Stimulated activated CD4-positive, alpha-beta T cell treated with anti-CD3 and anti-CD28 coated beads, Interleukin-1b, Interleukin-23, amount 100 ng/mL, for 48 hours (primary cell): ENCODE measurements around the gene CLIP1.
"Not testable (repeated sequence)": the region's sequence is repeated elsewhere in the genome, so short reads cannot be mapped to it uniquely, and the experiment has no call there.

Experiments
- DNase-seq: peaks from one replicate; pipeline ENCODE4 v3.0.0-alpha.2; 2020

Gene CLIP1

DNA sequence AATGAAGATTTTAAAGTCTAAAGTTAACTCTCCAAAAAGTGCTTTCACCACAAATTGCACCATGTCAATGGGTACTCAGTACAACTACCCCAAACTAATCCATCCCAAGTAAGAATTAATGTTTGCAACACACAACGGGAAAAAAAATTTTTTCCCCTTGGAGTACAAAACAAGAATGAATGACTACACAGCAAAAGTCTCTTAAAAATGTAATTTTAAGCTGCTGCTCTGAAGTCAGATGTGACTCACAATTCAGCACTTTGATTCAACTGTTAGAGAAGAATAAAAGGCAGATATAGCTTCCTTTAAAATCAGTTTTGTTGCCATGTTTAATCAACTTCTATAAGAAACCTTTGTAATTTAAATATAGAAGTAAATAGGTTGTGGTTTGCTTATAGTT is 113.7 kb downstream of the CLIP1 start:
- DNase-seq, result no peak

DNA sequence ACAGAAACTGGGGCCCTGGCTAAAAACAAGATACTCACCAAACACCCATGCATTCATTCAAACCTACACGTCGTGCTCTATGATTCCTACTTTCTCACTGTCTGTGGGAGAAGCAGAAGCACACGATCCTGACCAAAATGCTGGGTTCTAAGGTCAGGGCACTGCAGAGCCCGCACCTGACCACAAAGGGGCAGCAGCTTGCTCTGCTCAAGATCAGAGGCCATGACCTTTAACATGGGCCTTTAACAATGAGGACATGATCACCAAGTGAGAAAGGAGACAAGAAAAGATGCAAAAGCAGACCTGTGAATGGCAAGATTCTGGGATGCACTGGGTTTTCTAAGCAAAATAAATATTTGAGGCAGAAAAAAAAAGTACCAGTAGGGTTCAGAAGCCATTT is 116.1 kb downstream of the CLIP1 start:
- no peak for DNase-seq

DNA sequence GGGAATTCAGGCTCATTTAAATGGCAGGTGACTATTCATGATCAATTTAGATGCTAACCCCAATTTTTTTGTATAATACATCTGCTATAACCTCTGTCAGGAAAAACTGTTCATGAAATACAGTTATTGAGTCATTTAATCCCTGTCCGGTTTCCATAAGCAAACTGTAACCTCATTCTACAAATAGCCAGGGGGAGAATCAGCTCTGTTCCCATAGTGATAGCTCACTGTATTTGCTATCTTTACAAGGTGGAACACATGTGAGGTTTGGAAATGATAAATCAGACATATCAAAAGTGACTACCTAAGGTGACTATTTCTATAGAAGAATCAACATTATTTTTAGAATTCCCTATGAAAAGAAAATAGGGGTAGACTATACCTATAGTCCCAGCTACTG is 117.5 kb downstream of the CLIP1 start:
- no peak for DNase-seq

DNA sequence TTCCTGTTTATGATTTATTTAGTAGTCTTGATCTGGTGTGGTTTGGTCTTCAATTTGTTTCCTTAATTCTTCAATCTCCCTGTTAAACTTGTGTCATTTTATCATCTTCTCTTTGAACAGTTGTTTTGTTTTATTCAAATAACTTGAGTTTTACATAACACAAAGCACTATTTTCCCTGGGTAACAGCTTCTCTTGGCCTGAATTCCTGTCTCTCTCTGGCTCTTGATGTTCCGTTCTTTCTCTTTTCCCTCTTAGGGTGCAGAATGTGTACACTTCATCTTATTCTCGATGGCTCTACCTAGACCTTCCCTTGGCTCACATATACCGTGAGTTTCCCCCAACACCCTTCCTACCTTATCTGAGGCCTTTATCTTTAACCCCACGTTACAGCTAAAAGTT is 119.4 kb downstream of the CLIP1 start:
- DNase-seq, result no peak

DNA sequence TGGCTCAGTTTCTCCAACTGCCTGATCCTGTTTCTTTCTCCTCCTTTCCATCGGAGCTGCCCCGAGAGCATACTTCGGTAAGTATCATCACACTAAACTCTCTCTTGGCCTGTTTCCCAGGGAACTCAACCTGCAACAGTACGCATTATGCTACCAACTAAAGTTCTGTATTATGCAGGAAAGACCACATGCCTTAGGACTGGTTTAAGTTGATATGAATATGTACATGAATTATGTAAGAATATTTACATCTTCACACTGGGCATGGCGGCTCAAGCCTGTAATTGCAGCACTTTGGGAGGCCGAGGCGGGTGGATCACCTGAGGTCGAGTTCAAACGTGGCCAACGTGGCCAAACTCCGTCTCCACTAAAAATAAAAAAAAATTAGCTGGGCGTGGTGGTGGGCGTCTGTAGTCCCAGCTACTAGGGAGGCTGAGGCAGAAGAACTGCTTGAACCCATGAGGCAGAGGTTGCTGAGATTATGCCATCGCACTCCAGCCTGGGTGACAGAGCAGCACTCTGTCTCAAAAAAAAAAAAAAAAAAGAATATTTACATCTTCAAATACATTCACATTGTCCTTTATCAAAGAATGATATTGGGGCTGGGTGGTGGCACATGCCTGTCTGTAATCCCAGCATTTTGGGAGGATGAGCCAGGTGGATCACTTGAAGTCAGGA is 124.3 kb downstream of the CLIP1 start:
- DNase-seq, result no peak

DNA sequence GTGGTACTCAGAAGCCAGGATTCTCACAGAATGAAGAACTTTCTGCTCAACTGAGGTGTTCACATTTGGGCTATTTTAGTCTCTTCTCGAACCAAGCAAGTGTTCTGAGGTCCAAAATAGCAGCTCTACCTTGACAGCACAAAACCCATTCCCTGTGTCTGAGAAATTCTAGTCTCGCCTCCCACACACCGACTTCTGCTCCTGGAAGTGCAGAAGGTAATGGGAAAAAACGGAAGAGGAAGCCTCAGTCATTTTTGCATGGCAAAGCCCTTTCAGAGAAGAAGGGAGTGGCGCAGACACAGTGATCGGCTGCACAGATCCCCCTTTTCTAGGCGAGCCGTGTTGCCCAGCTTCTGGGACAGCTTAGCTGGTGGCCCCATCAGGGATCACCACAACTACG is 125.0 kb downstream of the CLIP1 start:
- no peak for DNase-seq

DNA sequence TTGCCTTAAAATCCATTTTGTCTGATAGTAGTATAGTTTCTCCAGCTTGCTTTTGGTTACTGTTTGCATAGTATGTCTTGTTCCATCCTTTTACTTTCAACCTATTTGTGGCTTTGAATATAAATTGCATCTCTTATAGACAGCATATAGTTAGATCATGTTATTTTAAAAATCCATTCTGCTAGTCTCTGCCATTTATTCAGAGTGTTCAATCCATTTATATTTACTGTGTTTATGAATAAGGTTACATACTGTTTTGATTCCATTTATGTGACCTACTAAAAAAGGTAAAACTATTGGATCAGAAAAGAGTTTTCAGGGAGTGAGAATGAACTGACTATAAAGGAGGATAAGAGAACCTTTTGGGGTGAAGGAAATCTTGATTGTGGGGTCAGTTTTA is 126.6 kb downstream of the CLIP1 start:
- DNase-seq, result no peak

DNA sequence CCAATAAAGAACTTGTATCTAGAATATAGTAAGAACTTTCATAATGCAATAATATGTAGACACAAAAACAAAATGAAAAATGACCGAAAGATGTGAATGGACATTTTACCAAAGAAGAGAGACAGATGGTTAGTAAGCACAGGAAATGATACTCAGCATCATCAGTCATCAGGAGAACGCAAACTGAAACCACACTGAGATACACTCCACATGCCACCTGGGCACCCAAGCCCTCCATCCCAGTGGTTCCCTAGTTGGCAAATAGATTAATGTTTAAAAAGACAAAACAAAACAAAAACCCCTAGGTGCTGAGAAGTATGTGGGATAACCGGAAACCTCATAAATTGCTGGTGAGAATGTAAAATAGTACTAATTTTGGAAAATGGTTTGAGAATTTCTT is 129.4 kb downstream of the CLIP1 start:
- DNase-seq, result no peak

DNA sequence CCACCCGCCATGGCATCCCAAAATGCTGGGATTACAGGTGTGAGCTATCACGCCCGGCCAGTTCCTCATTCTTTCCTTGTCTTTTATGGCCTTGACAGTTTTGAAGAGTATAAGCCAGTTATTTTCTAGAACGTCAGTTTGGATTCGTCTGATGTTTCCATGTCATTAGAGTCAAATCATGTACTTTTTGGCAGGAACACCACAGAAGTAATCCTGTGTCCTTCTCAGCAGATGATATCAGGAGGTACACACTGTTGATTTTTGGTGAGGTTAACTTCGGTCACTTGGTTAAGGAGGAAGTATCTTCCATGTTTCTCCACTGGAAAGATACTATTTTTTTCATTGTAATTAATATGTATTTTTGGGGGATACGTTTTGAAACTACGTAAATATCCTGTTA is 131.0 kb downstream of the CLIP1 start:
- no peak for DNase-seq

DNA sequence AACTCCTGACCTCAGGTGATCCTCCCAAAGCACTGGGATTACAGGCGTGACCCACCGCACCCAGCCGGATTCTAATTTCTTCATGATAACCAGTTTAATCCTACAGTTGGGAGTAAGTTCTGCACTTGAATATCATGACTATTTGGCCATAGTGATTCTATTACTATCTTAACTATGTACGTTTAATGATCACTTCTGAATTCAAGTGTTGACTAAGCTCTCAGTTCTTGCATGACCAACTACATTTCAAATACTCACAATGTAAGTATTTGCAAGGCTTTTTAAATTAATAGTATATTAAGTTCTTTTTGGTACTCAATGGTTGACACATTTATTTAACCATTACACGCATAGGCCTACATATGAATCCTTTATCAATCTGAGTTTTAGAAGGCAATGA is 138.8 kb downstream of the CLIP1 start:
- no peak for DNase-seq

DNA sequence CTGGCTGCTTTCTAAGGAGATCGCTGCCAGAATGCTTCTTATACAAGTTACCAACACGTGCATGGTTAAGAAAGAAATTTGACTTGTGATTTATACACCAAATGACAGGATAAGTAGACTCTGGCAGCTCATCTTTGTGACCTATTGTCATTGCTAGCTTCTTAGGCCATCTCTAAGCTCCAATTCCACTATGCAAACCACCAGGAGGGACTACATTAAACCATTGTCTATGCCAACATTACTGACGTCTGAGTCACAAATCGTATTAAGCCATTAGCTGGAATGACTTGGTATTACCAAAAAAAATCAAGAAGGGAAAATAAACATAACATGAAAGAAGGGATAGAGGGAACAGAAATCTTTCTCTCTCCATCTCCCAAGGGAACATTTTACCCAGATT is 140.4 kb downstream of the CLIP1 start:
- DNase-seq, result no peak

DNA sequence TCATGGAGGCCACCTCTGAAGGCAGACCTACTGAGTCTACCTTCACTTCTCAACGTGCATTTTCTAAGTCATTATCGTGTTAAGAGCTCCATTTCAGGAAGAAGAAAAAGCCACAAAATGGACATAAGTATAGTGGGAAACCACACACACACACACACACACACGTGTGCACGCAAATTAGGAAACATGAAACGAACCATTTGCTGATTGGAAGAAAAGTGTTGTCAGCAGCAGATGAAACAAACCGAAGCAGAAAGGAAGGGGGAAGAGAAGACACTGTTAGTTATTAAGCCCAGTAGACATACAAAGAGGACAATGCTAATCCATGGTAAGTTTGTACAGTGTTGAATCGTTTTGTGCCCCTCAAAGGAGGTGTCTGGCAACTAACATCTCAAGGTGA is 146.2 kb downstream of the CLIP1 start:
- DNase-seq, result no peak

DNA sequence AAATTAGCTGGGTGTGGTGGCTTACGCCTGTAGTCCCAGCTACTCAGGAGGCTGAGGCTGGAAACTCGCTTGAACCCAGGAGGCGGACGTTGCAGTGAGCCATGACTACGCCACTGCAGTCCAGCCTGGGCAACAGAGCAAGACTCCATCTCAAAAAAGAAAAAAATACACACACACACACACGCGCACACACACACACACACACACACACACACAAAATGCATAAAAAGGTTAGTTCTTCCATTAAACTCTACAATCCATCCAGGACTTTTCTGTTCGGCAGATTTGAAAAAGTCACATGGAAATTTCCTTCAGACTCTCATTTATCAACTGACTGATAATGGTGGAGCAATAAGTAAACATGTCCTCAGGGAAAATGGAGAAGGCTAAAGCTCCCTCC is 147.0 kb downstream of the CLIP1 start:
- DNase-seq, result no peak

DNA sequence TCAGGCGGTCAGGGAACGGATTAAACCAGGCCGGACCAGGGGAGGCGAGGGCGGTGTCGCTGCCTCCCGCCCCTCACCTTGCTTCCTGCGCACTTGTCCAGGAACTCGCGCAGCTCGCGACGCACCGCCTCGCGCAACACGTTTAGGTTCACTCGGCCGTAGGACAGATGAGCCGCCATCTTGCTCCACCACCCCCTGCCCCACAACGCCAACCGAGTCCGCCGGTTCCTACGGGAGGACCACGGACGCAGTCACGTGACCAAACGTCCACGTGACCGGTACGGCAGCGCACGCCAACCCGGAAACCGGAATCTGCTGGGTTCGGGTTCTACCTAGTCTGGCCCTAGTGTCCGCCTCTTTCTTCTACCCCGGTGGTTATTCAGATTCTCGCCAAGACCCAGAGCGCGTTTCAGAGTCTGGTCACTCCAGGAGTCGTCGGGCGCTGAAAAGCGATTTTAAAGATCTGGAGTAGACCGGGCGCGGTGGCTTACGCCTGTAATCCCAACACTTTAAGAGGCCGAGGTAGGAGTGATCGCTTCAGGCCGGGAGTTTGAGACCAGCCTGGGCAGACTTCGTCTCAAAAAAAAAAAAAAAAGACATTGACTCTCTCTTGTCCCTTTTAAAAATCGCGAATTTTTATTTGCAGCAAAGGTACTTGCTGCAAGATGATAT is 156.1 kb downstream of the CLIP1 start, which contains the start of gene VPS33A:
VPS33A (minus strand) TSS at position 265 of the 672 bp plus-strand sequence; CDS start at position 179, 86 bp downstream.
- peak; percentile 97 for DNase-seq

DNA sequence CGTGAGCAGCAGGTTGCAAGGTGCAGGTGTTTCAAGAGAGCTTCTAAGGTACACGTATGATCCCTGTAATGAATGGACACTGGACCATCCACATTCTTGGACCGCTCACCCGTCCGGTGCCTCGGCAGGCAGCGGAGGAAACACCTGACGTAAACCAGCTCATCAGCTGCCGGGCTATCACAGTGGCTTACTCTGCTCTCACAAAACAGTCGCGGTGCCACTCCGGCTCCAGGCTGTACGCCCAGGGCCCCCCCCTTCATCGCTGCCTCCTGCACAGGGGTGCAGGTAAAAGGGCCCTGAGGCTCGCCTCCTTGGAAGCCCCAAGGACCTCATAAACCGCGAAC is 156.6 kb downstream of the CLIP1 start:
- peak; percentile 33 for DNase-seq

DNA sequence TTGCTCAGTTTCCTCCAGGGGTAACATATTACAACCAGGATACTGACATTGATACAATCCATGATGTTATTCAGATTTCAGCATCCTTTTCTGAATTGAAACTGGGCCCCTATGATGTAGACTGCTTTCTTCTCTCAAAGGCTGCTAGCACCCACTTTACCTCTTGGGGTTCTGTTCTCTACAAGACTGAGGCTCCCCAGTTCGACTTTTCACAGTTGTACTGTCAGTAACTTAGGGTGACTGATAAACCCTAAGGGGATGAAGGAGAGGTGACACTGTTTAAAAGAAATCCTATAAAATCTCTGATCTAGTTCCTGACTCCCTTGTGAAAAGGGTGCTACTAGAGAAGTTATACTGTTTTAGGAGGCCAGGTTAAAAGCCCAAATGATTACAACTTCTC is 157.0 kb downstream of the CLIP1 start:
- DNase-seq, result no peak

DNA sequence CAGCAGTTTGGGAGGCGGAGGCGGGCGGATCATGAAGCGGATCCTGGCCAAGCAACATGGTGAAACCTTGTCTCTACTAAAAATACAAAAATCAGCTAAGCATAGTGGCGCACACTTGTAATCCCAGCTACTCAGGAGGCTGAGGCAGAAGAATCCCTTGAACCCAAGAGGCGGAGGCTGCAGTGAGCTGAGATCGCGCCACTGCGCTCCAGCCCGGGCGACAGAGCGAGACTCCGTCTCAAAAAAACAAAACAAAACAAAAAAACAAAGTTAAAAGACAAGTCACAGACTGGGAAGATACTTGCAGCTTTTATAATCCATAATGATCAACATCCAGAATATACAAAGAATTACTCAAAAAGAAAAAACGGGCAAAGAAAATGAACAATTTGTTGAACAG is 161.7 kb downstream of the CLIP1 start:
- not testable (repeated sequence) for DNase-seq

DNA sequence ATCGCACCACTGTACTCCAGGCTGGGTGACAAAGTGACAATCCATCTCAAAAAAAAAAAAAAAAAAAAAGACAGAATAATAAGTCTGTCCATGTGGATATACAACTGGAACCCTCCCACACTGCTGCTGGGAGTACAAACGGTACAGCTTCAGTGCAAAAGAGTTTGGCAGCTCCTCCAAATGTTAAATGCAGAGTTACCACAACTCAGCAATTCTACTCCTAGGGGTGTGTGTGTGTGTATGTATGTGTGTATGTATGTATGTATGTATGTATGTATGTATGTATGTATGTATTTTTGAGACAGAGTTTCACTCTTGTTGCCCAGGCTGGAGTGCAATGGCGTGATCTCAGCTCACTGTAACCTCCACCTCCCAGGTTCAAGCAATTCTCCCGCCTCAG is 163.5 kb downstream of the CLIP1 start:
- not testable (repeated sequence) for DNase-seq

DNA sequence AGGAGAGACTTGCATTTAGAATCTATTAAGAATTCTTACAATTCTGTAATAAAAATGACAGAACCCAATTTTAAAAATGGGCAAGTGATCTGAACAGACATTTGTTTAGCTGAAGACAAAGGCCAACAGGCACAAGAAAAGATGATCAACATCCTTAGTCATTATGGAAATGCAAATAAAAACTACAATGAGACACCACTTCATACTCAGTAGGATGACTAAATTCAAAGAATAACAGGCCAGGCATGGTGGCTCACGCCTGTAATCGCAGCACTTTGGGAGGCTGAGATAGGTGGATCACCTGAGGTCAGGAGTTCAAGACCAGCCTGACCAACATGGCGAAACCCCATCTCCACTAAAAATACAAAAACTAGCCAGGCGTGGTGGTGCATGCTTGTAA is 164.0 kb downstream of the CLIP1 start:
- DNase-seq, result not testable (repeated sequence)

DNA sequence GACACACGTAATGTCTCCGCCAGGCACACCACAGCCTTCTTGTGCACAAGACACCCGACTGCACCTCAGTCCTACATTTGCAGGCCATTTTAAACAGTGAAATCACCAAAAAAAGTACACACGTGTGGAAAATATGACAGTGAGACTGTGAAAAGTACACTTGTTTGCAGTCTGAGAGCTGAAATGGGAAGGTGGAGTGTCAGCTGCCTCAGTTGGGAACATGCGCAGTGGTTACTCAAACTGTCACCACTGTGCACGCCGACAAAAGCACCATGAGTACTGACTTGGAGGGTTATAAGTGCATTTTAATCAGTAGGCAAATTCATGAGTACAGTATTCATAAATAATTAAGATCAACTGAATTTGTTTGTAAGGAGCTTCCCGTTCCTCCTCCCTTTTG is 171.9 kb downstream of the CLIP1 start:
- DNase-seq, result no peak

DNA sequence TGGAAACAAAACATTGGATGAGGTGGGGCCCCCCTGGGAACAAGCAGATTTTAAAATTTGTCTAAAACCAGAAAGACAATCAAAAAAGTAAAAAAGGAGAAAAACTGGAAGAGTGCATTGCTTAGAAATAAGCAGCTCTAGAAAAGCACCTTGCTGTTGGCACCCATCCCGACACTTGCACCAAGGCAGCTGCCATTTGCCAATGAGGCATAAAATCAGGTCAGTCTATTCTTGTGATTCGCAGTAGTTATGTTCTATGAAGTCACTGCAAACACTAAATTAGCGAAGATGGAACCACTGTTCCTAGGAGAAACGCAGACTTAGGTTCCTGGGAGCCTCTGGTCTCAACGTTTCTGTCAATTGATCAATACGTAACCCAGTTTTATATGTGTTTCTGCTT is 172.4 kb downstream of the CLIP1 start:
- no peak for DNase-seq

DNA sequence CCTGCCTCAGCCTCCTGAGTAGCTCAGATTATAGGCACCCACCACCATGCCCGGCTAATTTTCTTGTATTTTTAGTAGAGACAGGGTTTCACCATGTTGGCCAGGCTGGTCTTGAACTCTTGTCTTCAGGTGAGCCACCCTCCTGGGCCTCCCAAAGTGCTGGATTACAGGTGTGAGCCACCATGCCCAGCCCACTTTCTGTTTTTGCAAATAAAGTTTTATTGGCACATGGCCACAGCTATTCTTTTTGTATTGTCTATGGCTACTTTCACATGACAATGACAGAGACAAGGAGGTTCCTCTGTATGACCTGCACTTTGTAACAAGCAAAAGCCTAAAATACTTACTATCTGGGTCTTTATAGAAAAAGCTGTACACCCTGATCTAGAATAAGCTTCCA is 176.9 kb downstream of the CLIP1 start:
- DNase-seq, result no peak

DNA sequence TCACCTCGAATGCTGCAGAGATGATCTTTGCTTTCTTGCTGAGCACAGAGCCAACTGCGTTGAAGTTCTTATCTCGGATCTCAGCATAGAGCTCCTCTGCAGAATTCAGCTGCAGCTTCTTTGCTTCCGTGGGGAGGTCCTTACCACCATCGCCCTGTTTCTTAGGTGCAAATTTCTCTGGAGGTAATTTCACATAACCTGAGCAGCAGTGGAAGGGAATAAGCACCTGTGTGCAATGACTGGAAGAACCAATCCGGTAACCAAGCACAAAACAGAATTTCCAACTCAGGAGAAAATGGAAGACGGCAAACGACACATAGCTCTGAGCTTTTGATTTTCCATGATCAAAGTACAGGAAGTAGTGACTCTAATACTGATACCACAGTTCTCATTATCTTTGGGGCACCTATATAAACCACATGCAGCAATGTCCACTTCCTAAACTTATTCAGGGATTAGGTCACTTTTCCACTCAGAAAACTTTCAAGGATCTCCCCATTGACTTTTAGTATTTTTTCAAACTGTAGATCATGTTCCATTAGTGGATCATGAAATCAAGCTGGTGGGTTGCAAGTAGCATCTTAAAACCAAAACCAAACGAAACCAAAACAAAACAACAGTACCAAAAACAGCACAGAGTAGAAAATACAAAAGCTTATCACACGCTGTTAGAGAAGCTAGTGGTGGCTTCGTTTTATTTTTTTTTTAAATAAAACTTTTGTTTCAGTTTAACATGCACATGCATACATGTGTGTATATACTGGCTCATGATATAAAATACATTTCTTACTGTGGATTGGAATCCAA is 177.7 kb downstream of the CLIP1 start:
- DNase-seq, result no peak

DNA sequence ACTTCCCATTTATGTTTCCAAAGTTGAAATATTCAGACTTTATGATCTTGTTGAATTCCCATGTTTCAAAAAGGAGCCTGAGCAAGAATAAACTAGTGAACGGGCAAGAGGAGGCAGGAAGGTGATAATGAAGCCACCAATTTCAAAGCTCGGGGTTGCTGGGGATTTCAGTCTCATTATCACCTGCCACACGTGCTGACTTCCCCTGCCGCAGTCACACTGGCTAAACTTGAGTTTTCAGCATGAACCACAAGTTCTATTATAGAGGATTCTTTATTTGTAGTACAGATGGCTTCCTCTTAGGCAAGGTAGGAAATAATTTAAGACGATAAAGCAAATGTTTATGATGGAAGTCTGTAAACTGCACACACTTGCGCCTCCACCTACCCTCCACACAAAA is 178.5 kb downstream of the CLIP1 start:
- DNase-seq, result no peak
